Gastrocnemius medialis (tissue), 4 donors: ENCODE results near the gene FKBP5.
"Not testable (repeated sequence)": the region's sequence is repeated elsewhere in the genome, so short reads cannot be mapped to it uniquely, and the experiment has no call there.

Source experiments
- CTCF ChIP-seq, 5 experiments: fragments of 450-650 bp in 3 of 5; fragments of 200-600 bp in 2 of 5; sonication (generic) in 2 of 5; IDR thresholded peaks in 4 of 5; conservative IDR thresholded peaks in 1 of 5; 1 replicate in 4 of 5; 2 replicates in 1 of 5; pipeline ENCODE4 v1.5.1; 2016 to 2019; ENCODE audit warnings: antibody characterized with exemption in 5 of 5, mild to moderate bottlenecking in 3 of 5, moderate library complexity in 3 of 5
- POLR2A ChIP-seq, 2 donors: fragments of 450-650 bp; IDR thresholded peaks; one replicate each; pipeline ENCODE4 v1.6.1; 2017; ENCODE audit warnings: antibody characterized with exemption in 2 of 2, mild to moderate bottlenecking in 2 of 2, moderate library complexity in 2 of 2

GRCh38 chr6:35598621-35599020 lies 90.1 kb downstream of the FKBP5 start:
- TF ChIP-seq CTCF (IDR thresholded peaks at IDR 0.05 in 4 of 5, conservative IDR thresholded peaks at IDR 0.05 in 1 of 5) = not testable (repeated sequence)
- peak in 1 of 2 donors; percentile 25 for TF ChIP-seq POLR2A (IDR thresholded peaks at IDR 0.05)
